SK-N-MC (cell line): ENCODE results near the gene PRPH.

Experiments used
- DNase-seq: peaks from one replicate; pipeline ENCODE4 v3.0.0-alpha.2; 2011; ENCODE audit warnings: low read depth, low spot score
- H3K27ac ChIP-seq: fragments of 200-600 bp; sonication (generic); 2 replicates; pipeline ENCODE4 v1.5.1; 2016; ENCODE audit warnings: mixed run types
- H3K36me3 ChIP-seq: fragments of 200-600 bp; sonication (generic); 2 replicates; pipeline ENCODE4 v1.6.1; 2017; ENCODE audit warnings: antibody characterized with exemption, low read length, mixed read lengths; ENCODE audit not compliant: insufficient read depth
- H3K4me3 ChIP-seq: fragments of 200-600 bp; sonication (generic); 2 replicates; pipeline ENCODE4 v1.5.1; 2016
- H3K9ac ChIP-seq: fragments of 200-600 bp; sonication (generic); 2 replicates; pipeline ENCODE4 v1.8.0; 2017; ENCODE audit warnings: mixed run types, mixed read lengths; ENCODE audit not compliant: insufficient read length
- H3K9me3 ChIP-seq: fragments of 200-600 bp; sonication (generic); 2 replicates; pipeline ENCODE4 v1.6.1; 2017; ENCODE audit warnings: low read depth, mild to moderate bottlenecking, antibody characterized with exemption, low read length, moderate library complexity, mixed read lengths
- EZH2 ChIP-seq: fragments of 200-600 bp; sonication (generic); IDR thresholded peaks from one replicate; pipeline ENCODE4 v1.6.1; 2017; ENCODE audit warnings: antibody characterized with exemption
- FOXP2 ChIP-seq: optimal IDR thresholded peaks from 2 replicates; pipeline ENCODE3; 2011; ENCODE audit warnings: mild to moderate bottlenecking, moderate library complexity; ENCODE audit not compliant: insufficient read depth; ENCODE audit errors: extremely low read length, control extremely low read depth
- POLR2AphosphoS5 ChIP-seq: IDR thresholded peaks from 2 replicates; pipeline ENCODE4 v1.6.1; 2012; ENCODE audit warnings: mild to moderate bottlenecking, low read depth, low read length, borderline replicate concordance

The PRPH gene

GRCh38 chr12:49339464-49339861 lies 44.5 kb downstream of the PRPH start:
- no peaks in the 10 kb centered on the region for H3K36me3 ChIP-seq
- no peak overlapping the region for H3K9ac ChIP-seq
- H3K4me3 ChIP-seq: no peak overlapping the region
- H3K9me3 ChIP-seq: no peaks in the 10 kb centered on the region
- no peak for DNase-seq
- TF ChIP-seq EZH2 (no peak), FOXP2 (no peak), POLR2AphosphoS5 (no peak)
- H3K27ac ChIP-seq: peak overlapping the region; percentile 15; the same call in 1 of the 2 replicates

- no peak for TF ChIP-seq POLR2AphosphoS5
- TF ChIP-seq EZH2: no peak
- TF ChIP-seq FOXP2: no peak
- no peak overlapping the region for H3K9ac ChIP-seq
These were observed 45.3 kb downstream of the PRPH start for GRCh38 chr12:49340095-49340870.

GRCh38 chr12:49340971-49341776 lies 46.2 kb downstream of the PRPH start:
- TF ChIP-seq EZH2 (no peak), FOXP2 (no peak), POLR2AphosphoS5 (no peak)
- Histone ChIP-seq H3K9ac (no peak overlapping the region), H3K9me3 (no peaks in the 10 kb centered on the region), H3K27ac (no peak overlapping the region), H3K4me3 (no peak overlapping the region), H3K36me3 (no peaks in the 10 kb centered on the region)
- DNase-seq: no peak

More at GRCh38 chr12:49340095-49340870, 45.3 kb downstream of the PRPH start:
- Histone ChIP-seq H3K9me3 (no peaks in the 10 kb centered on the region), H3K4me3 (no peak overlapping the region), H3K36me3 (no peaks in the 10 kb centered on the region), H3K27ac (no peak overlapping the region)
- DNase-seq: no peak

GRCh38 chr12:49341777-49342065 lies 46.8 kb downstream of the PRPH start:
- no peaks in the 10 kb centered on the region for H3K36me3 ChIP-seq
- TF ChIP-seq FOXP2 (no peak), EZH2 (no peak), POLR2AphosphoS5 (no peak)
- no peak overlapping the region for H3K4me3 ChIP-seq
- H3K9me3 ChIP-seq: no peaks in the 10 kb centered on the region
- DNase-seq: no peak
- H3K27ac ChIP-seq: no peak overlapping the region
- no peak overlapping the region for H3K9ac ChIP-seq

GRCh38 chr12:49342066-49342913 lies 47.3 kb downstream of the PRPH start:
- no peaks in the 10 kb centered on the region for H3K9me3 ChIP-seq
- no peaks in the 10 kb centered on the region for H3K36me3 ChIP-seq
- H3K4me3 ChIP-seq: no peak overlapping the region
- no peak for DNase-seq
- H3K9ac ChIP-seq: no peak overlapping the region
- TF ChIP-seq EZH2 (no peak), FOXP2 (no peak)
- no peak overlapping the region for H3K27ac ChIP-seq

GRCh38 chr12:49342914-49343731 lies 48.2 kb downstream of the PRPH start:
- TF ChIP-seq FOXP2: no peak
- no peak for TF ChIP-seq POLR2AphosphoS5
- TF ChIP-seq EZH2: no peak
- no peaks in the 10 kb centered on the region for H3K36me3 ChIP-seq
- no peak overlapping the region for H3K9ac ChIP-seq
- no peak overlapping the region for H3K27ac ChIP-seq
- H3K4me3 ChIP-seq: no peak overlapping the region
- DNase-seq: no peak
- H3K9me3 ChIP-seq: no peaks in the 10 kb centered on the region

- no peak overlapping the region for H3K9ac ChIP-seq
- TF ChIP-seq POLR2AphosphoS5 (no peak), FOXP2 (no peak), EZH2 (no peak)
- DNase-seq: no peak
- no peak overlapping the region for H3K4me3 ChIP-seq
- H3K9me3 ChIP-seq: no peaks in the 10 kb centered on the region
- no peak overlapping the region for H3K27ac ChIP-seq
- no peaks in the 10 kb centered on the region for H3K36me3 ChIP-seq
These were observed 49.6 kb downstream of the PRPH start for GRCh38 chr12:49344486-49345050.
